Muscle of leg (tissue), 16 donors: ENCODE measurements around the gene EPS8L1. TPM values are rescaled to one million over a fixed set of nuclear protein-coding genes. Genes with fewer than 3 reads are reported as not detected.
"Not testable (repeated sequence)": the region's sequence is repeated elsewhere in the genome, so short reads cannot be mapped to it uniquely, and the experiment has no call there.

Experiments
- DNase-seq: peaks from one replicate; pipeline ENCODE4 v3.0.0; 2013
- H3K27ac ChIP-seq: one replicate; pipeline ENCODE4 v1.5.1; 2013; ENCODE audit warnings: mild to moderate bottlenecking, low read length, control low read depth
- H3K27me3 ChIP-seq: one replicate; pipeline ENCODE4 v1.6.1; 2013; ENCODE audit warnings: low read length; ENCODE audit not compliant: control insufficient read depth, insufficient read depth
- H3K36me3 ChIP-seq: one replicate; pipeline ENCODE4 v1.6.1; 2013; ENCODE audit warnings: low read length; ENCODE audit not compliant: control insufficient read depth, insufficient read depth
- H3K4me1 ChIP-seq: one replicate; pipeline ENCODE4 v1.6.1; 2013; ENCODE audit warnings: low read length; ENCODE audit not compliant: control insufficient read depth, insufficient read depth
- H3K4me3 ChIP-seq: one replicate; pipeline ENCODE4 v1.5.1; 2013; ENCODE audit warnings: low read length, control low read depth
- H3K9me3 ChIP-seq: replicated peaks from 2 replicates; pipeline ENCODE4 v1.6.1; 2013; ENCODE audit warnings: low read depth, low read length; ENCODE audit not compliant: control insufficient read depth
- WGBS: methylation state at CpG from one replicate; pipeline ENCODE4 v1.1.5; 2013; ENCODE audit warnings: missing lambda C conversion rate; ENCODE audit not compliant: insufficient coverage; 5-methylcytosine and 5-hydroxymethylcytosine counted together
- long read RNA-seq, 11 donors: transcript quantifications; one replicate each; lab custom pipeline, GENCODE V29; 2026
- polyA plus RNA-seq, 8 donors: library from polyadenylated mRNA; unstranded; fragments of 120-200 nt; gene quantifications; one replicate each; pipeline versions ENCODE4 v1.2.1 to v1.2.3, GENCODE V29; 2013; ENCODE audit warnings: inconsistent platforms in 1 of 8, low replicate concordance in 1 of 8; ENCODE audit not compliant: insufficient read length in 8 of 8, insufficient read depth in 1 of 8
- total RNA-seq: library from RNA; stranded (reverse); fragments of 120-200 nt; gene quantifications from one replicate; pipeline ENCODE4 v1.2.4, GENCODE V29; 2013

The EPS8L1 gene
- total RNA-seq (2.3 TPM), polyA plus RNA-seq (1 to 10 TPM; 2.0 to 8.4 (median 4.2) TPM)
- long read RNA-seq, donor 1, transcript EPS8L1-206 (2 exons, 745 nt), result major isoform, 6 of 6 reads
- long read RNA-seq, donor 1, partial matches to known transcripts, result 0 of 6 reads
- long read RNA-seq, donor 1, other reads (novel, unspliced or antisense), result 0 of 6 reads
- long read RNA-seq, donor 2, result 0 reads
- long read RNA-seq, donor 3, partial matches to known transcripts, result 0 of 1 reads
- long read RNA-seq, donor 3, other reads (novel, unspliced or antisense), result 0 of 1 reads
- long read RNA-seq, donor 4, partial matches to known transcripts, result 0 of 3 reads
- long read RNA-seq, donor 4, other reads (novel, unspliced or antisense), result 0 of 3 reads
- long read RNA-seq, donor 5, partial matches to known transcripts, result 1,469 of 2,386 reads
- long read RNA-seq, donor 5, other reads (novel, unspliced or antisense), result 917 of 2,386 reads
- long read RNA-seq, donor 6, transcript EPS8L1-206 (2 exons, 745 nt), result major isoform, 6 of 6 reads
- long read RNA-seq, donor 6, partial matches to known transcripts, result 0 of 6 reads
- long read RNA-seq, donor 6, other reads (novel, unspliced or antisense), result 0 of 6 reads
- long read RNA-seq, donor 7, partial matches to known transcripts, result 0 of 3 reads
- long read RNA-seq, donor 7, other reads (novel, unspliced or antisense), result 0 of 3 reads
- long read RNA-seq, donor 8, partial matches to known transcripts, result 0 of 3 reads
- long read RNA-seq, donor 8, other reads (novel, unspliced or antisense), result 0 of 3 reads
- long read RNA-seq, donor 9, partial matches to known transcripts, result 0 of 2 reads
- long read RNA-seq, donor 9, other reads (novel, unspliced or antisense), result 0 of 2 reads
- long read RNA-seq, donor 10, partial matches to known transcripts, result 0 of 2 reads
- long read RNA-seq, donor 10, other reads (novel, unspliced or antisense), result 0 of 2 reads
- long read RNA-seq, donor 11, result 0 reads

DNA sequence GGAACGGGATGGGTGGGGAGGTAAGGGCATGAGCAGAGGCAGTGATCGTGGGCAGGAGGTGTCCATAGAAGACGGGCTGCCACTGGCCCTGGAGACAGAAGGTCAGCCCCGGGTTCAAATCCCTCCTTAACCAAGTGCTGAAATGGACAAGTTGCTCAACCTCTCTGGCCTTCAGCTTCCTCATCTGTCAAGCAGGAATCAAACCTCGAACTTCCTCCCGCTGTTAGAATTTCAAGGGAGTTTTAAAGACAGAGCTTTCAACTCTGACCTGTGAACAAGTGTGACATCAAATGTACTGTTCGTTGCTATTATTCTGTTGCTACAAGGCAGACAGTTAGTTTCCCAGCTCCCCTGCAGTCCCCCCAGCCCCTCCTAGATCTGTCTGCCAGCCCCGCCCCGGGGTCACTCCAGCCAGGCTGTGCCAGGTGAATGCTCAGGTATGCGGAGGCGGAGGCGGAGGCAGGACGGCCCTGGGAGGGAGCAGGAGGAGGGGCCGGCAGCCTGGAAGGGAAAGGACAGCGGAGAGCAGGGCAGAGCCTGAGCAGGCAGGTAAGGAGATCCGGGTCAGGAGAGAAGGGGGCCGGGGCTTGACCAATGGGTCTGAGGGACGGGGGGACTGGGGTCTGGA lies at the start of gene EPS8L1:
EPS8L1 (plus strand) TSS at position 499 of the 628 bp plus-strand sequence. CDS start 576 bp downstream, outside the sequence.
- no peaks in the 10 kb centered on the region for H3K36me3 ChIP-seq
- WGBS, result 29% methylated on average over 16 of the region's 18 CpGs
- H3K9me3 ChIP-seq, result no peaks in the 10 kb centered on the region
- no peak for DNase-seq
- H3K4me3 ChIP-seq, result no peak within 1 kb of the TSS
- H3K4me1 ChIP-seq, result peaks cover 18% of the 10 kb centered on the region
- peaks cover 48% of the 10 kb centered on the region for H3K27me3 ChIP-seq
- H3K27ac ChIP-seq, result no peak within 1 kb of the TSS

DNA sequence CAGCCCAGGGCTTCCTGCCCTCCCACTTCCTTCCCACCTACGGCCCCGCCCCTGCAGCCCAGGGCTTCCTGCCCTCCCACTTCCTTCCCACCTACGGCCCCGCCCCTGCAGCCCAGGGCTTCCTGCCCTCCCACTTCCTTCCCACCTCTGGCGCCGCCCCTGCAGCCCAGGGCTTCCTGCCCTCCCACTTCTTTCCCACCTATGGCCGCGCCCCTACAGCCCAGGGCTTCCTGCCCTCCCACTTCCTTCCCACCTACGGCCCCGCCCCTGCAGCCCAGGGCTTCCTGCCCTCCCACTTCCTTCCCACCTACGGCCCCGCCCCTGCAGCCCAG lies 48.6 kb upstream of the EPS8L1 start:
- not testable (repeated sequence) for H3K4me1 ChIP-seq, H3K4me3 ChIP-seq, H3K27me3 ChIP-seq, H3K9me3 ChIP-seq, H3K27ac ChIP-seq, DNase-seq, H3K36me3 ChIP-seq
- no CpG with 5 or more reads among the region's 12 CpGs for WGBS

DNA sequence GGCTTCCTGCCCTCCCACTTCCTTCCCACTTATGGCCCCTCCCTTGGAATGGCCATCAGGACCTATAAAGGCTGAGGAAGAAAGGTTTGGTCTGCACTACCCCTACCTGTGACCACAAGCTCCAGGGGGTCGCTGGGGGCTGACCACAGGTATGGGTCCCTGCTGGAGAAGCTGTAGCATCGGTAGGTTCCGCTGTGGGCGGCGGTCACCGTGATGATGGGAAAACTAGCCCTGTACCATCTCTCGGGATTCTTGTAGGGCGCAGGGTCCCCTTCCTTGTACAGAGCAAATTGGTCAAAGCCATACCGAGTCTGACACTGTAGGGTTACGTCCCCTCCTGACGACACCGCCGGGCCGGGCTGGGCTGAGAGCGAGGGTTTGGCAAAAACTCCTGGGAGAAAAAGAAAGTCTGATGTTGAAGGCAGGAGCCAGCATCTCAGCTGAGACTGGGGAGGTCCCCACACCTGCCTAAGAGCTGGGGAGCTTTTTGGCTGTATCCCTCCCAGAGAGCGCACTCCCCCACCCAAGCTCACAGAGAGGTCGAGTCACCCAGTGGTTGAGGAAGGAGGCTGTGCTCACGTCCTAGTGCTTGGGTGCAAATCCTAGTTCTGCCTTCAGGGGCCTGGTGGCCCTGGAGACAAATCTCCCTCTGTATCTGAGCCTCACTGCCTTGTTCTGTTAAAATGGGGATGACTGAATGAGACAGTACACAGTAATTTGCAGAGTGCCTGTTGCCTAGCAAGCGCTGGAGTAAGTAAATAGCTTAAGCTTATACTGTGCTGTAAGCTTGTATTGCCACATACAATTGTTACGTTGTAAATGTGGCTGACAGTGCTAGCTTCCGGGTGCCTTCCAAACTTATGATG lies 48.0 kb upstream of the EPS8L1 start:
- no peaks in the 10 kb centered on the region for H3K27me3 ChIP-seq
- no peaks in the 10 kb centered on the region for H3K36me3 ChIP-seq
- DNase-seq, result no peak
- H3K4me1 ChIP-seq, result no peaks in the 10 kb centered on the region
- 80% methylated on average over 14 of the region's 21 CpGs for WGBS
- no peak overlapping the region for H3K27ac ChIP-seq
- H3K9me3 ChIP-seq, result no peaks in the 10 kb centered on the region
- H3K4me3 ChIP-seq, result no peak overlapping the region

DNA sequence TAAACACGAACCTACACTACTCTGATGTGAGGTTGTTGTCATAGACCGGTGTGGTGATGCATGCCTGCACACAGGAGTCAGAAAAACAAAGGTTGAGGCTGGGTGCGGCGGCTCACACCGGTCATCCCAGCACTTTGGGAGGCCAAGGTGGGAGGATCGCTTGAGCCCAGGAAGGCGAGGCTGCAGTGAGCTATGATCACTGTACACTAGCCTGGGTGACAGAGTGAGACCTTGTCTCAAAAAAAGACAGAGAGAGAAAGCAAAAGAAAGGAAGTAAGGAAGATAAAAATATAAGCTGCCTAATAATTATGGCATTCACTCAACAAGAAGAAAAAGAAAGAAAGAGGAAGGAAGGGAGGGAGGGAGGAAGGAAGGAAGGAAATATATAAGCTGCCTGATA lies 46.9 kb upstream of the EPS8L1 start:
- 84% methylated on average over 6 of the region's 7 CpGs for WGBS
- Histone ChIP-seq H3K4me1 (no peaks in the 10 kb centered on the region), H3K27me3 (no peaks in the 10 kb centered on the region), H3K36me3 (no peaks in the 10 kb centered on the region), H3K27ac (no peak overlapping the region), H3K4me3 (no peak overlapping the region), H3K9me3 (no peaks in the 10 kb centered on the region)
- DNase-seq, result no peak

DNA sequence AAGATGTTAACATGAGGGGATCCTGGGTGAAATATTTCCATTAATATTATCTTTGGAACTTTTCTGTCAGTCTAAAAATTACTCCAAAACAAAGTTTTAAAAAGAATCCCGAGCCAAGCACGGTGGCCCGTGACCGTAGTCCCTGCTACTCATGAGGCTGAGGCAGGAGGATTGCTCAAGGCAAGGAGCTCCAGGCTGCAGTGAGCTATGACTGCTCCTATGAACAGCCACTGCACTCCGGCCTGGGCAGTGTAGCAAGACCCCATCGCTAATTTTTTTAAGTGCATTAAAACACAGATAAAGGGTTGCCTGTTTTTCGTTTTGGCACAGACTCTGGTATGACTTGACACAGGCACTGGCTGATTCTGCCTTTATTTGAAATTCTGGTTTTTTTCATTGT lies 44.5 kb upstream of the EPS8L1 start:
- DNase-seq, result no peak
- Histone ChIP-seq H3K4me3 (no peak overlapping the region), H3K27me3 (no peaks in the 10 kb centered on the region), H3K9me3 (no peaks in the 10 kb centered on the region), H3K4me1 (no peaks in the 10 kb centered on the region), H3K27ac (no peak overlapping the region), H3K36me3 (no peaks in the 10 kb centered on the region)
- WGBS, result 83% methylated on average over 5 of the region's 7 CpGs

DNA sequence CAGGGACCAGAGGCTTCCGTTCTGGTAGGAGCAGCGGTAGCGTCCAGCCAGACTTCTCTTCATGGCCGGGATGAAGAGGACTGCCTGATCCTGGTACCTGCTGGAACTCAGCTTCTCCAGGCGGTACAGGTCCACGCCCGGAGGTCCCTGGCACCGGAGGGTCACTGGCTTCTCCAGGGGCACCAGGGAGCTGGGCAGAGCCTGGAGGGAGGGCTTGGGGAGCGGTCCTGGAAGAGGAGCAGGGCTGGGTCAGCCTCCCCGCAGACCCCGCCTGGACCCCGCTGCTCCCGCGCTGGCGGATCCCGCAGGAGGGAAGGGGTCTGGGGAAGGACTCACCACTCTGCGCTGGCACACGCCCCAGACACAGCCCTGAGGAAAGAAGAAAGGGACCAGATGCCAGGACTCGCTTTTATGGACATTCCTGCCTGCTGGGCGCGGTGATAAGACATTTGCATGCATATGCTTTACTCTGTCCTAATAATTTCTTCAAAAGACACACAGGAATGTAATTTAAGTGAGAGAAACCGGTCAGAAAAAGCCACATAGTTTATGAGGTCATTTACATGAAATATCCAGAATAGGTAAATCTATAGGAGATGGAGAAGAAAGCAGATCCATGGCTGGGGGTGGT lies 43.4 kb upstream of the EPS8L1 start:
- Histone ChIP-seq H3K4me3 (no peak overlapping the region), H3K9me3 (no peaks in the 10 kb centered on the region), H3K36me3 (no peaks in the 10 kb centered on the region), H3K27ac (no peak overlapping the region), H3K27me3 (no peaks in the 10 kb centered on the region), H3K4me1 (no peaks in the 10 kb centered on the region)
- 88% methylated on average over 19 of the region's 22 CpGs for WGBS
- DNase-seq, result no peak

DNA sequence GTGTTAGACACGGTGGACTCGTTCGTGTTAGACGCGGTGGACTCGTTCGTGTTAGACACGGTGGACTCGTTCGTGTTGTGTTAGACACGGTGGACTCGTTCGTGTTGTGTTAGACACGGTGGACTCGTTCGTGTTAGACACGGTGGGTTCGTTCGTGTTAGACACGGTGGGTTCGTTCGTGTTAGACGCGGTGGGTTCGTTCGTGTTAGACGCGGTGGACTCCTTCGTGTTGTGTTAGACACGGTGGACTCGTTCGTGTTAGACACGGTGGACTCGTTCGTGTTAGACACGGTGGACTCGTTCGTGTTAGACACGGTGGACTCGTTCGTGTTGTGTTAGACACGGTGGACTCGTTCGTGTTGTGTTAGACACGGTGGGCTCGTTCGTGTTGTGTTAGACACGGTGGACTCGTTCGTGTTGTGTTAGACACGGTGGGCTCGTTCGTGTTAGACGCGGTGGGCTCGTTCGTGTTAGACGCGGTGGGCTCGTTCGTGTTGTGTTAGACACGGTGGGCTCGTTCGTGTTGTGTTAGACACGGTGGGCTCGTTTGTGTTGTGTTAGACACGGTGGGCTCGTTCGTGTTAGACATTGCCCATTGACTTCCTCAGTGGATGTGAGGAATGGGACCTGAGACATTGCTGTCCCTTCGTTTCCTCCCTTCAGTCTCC lies 42.6 kb upstream of the EPS8L1 start:
- not testable (repeated sequence) for H3K27ac ChIP-seq, H3K4me1 ChIP-seq, H3K27me3 ChIP-seq, DNase-seq, H3K9me3 ChIP-seq, H3K36me3 ChIP-seq, H3K4me3 ChIP-seq
- 74% methylated on average over 6 of the region's 70 CpGs for WGBS

DNA sequence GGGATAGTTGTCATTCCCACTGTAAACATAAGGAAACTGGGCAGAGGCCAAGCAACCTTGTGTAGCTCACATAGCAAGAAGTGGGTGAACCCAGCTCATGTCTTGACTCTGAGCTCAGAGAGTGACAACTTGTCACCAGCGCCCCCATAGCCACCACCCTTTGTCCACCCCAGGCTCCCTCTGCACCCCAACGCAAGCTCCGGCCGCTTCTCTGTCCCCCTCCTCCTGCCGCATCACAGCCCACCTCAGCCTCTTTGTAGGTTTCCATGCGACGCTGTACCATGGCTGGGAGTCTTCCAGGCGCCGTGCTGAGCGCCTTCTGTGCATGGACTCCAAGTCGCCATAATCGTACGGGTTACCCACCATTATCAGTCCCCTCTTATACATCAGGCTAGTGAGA lies 40.9 kb upstream of the EPS8L1 start:
- H3K4me3 ChIP-seq, result no peak overlapping the region
- 96% methylated on average over 8 of the region's 13 CpGs for WGBS

DNA sequence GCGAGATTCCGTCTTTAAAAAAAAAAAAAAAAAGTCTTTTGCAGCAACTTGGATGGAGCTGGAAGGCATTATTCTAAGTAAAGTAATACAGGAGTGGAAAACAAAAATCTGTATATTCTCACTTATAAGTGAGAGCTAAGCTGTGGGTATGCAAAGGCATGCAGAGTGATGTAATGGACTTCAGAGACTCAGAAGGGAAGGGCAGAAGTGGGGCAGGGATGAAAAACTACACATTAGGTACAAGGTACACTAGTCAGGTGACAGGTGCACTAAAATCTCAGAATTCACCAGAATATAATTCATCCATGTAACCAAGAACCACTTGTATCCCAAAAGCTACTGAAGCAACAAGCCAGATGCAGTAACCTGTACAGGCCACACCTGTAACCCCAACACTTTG lies 39.6 kb upstream of the EPS8L1 start:
- no peaks in the 10 kb centered on the region for H3K27me3 ChIP-seq
- no peak for DNase-seq
- no peaks in the 10 kb centered on the region for H3K9me3 ChIP-seq
- H3K27ac ChIP-seq, result no peak overlapping the region
- no peaks in the 10 kb centered on the region for H3K36me3 ChIP-seq
- H3K4me1 ChIP-seq, result no peaks in the 10 kb centered on the region
- no peak overlapping the region for H3K4me3 ChIP-seq
- WGBS, result no CpG with 5 or more reads among the region's 2 CpGs

More for the DNA sequence above, 40.9 kb upstream of the EPS8L1 start:
- Histone ChIP-seq H3K9me3 (no peaks in the 10 kb centered on the region), H3K27ac (no peak overlapping the region), H3K4me1 (no peaks in the 10 kb centered on the region), H3K27me3 (no peaks in the 10 kb centered on the region), H3K36me3 (no peaks in the 10 kb centered on the region)
- DNase-seq, result no peak
